ENCODE data around the gene KHK.
A peak's percentile ranks its signal among the peaks of the same experiment; 100 is the strongest.

Gene KHK

GRCh38 chr2:27086724-27087593, at the start of gene KHK:
KHK (plus strand) TSS chr2:27086772; CDS start chr2:27087260, 488 bp downstream.
- no peak for TF ChIP-seq CTCF (IDR thresholded peaks at IDR 0.05; ENCODE audit: low read depth, low read length)
- H3K4me3 ChIP-seq (replicated peaks in 1 of 2; ENCODE audit: low read depth in 2 of 2, low read length in 2 of 2), result peak within 1 kb of the TSS; percentile 38 to 54
- DNase-seq (ENCODE audit: low read depth in 2 of 2), result peak in 1 of 2 donors; percentile 20

- H3K4me3 ChIP-seq (replicated peaks in 1 of 2; ENCODE audit: low read depth in 2 of 2, low read length in 2 of 2), result no peak overlapping the region
- TF ChIP-seq CTCF (IDR thresholded peaks at IDR 0.05; ENCODE audit: low read depth, low read length), result no peak
- DNase-seq (ENCODE audit: low read depth in 2 of 2), result no peak
These were observed 48.6 kb upstream of the KHK start for GRCh38 chr2:27038012-27038411.

GRCh38 chr2:27038631-27039339, 47.8 kb upstream of the KHK start:
- TF ChIP-seq CTCF (IDR thresholded peaks at IDR 0.05; ENCODE audit: low read depth, low read length), result no peak
- H3K4me3 ChIP-seq (replicated peaks in 1 of 2; ENCODE audit: low read depth in 2 of 2, low read length in 2 of 2), result no peak overlapping the region
- no peak for DNase-seq (ENCODE audit: low read depth in 2 of 2)

- DNase-seq (ENCODE audit: low read depth in 2 of 2), result no peak
- no peak overlapping the region for H3K4me3 ChIP-seq (replicated peaks in 1 of 2; ENCODE audit: low read depth in 2 of 2, low read length in 2 of 2)
- no peak for TF ChIP-seq CTCF (IDR thresholded peaks at IDR 0.05; ENCODE audit: low read depth, low read length)
These were observed 47.1 kb upstream of the KHK start for GRCh38 chr2:27039426-27039825.

GRCh38 chr2:27039871-27040270, 46.7 kb upstream of the KHK start:
- no peak for TF ChIP-seq CTCF (IDR thresholded peaks at IDR 0.05; ENCODE audit: low read depth, low read length)
- no peak for DNase-seq (ENCODE audit: low read depth in 2 of 2)
- no peak overlapping the region for H3K4me3 ChIP-seq (replicated peaks in 1 of 2; ENCODE audit: low read depth in 2 of 2, low read length in 2 of 2)

- no peak for DNase-seq (ENCODE audit: low read depth in 2 of 2)
- no peak overlapping the region for H3K4me3 ChIP-seq (replicated peaks in 1 of 2; ENCODE audit: low read depth in 2 of 2, low read length in 2 of 2)
- TF ChIP-seq CTCF (IDR thresholded peaks at IDR 0.05; ENCODE audit: low read depth, low read length), result no peak
These were observed 46.3 kb upstream of the KHK start for GRCh38 chr2:27040282-27040681.

Data from cardiac fibroblast (primary cell).